NCI-H128 (cell line): ENCODE measurements around the gene EAF1.
"Not testable (repeated sequence)": the region's sequence is repeated elsewhere in the genome, so short reads cannot be mapped to it uniquely, and the experiment has no call there.

Source experiments
- DNase-seq: peaks from one replicate; lab custom pipeline; 2025; ENCODE audit not compliant: unreplicated experiment; lab: John Stamatoyannopoulos, UW

The EAF1 gene

DNA sequence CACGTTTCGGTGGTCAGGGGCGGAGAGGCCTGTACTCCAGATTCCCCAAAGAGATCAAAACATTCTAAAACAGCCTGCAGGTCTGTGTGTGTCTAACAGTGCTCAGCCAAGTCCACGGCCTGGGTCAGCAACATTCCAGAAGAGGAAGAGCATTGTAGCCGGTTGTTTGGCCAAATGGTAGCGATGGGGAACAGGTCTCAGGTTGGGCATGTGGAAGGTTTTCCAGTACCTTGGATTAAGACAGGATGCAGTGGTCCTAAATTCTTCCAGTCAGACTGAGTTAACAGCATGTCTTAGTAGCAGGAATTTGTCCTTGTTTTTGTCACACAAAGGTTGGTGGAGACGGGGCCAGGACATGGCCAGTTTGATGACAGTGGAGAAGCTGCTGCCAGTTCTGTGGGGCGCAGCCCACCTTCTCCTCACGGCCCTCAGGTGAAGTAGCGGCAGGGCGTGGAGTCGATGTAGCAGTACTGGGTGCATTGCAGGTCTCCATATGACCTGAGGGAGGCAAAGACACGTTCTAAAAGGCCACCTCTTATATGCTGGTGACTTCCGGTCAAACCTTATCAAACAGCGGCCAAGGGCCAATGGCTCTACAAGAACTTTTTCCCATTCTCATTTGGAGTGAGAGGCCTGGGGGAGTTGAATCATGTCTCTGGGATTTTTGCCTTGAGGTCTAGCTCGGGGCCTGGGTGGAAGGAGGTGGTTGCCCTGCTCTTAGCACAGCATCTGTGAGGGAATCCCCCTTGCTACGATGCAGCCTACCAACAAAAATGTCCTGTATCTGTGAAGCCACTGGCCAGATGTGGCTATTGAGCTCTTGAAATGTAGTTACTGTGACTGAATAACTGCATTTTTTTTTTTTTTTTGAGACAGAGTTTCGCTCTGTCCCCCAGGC is 24.1 kb downstream of the EAF1 start:
- no peak for DNase-seq

GRCh38 chr3:15452156-15452555 is 24.8 kb downstream of the EAF1 start:
- no peak for DNase-seq

DNA sequence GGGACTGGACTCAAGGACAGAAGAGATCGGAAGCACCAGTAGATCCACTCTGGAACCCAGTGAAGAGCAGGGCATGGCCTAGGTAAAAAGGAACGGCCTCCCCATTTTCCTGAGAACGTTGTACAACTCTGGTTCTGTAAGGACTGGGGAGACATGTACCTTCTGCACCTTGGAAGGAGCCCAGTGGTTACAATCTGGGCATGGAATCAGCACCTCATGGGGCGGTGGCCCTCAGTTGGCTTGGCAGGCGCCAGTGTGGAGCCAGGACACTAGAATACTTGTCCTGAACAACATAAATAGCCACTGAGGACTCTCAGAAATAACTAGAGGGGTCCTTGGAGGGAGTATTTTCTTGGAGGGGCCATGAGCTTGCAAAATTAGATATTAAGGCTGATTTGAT is 25.6 kb downstream of the EAF1 start:
- DNase-seq: no peak

- no peak for DNase-seq
Observed at GRCh38 chr3:15453501-15453900, 26.1 kb downstream of the EAF1 start.

- no peak for DNase-seq
Observed at GRCh38 chr3:15453991-15454625, 26.7 kb downstream of the EAF1 start.

GRCh38 chr3:15454965-15455364 is 27.6 kb downstream of the EAF1 start:
- no peak for DNase-seq

- DNase-seq: no peak
Observed at GRCh38 chr3:15455756-15456155, 28.4 kb downstream of the EAF1 start.

DNA sequence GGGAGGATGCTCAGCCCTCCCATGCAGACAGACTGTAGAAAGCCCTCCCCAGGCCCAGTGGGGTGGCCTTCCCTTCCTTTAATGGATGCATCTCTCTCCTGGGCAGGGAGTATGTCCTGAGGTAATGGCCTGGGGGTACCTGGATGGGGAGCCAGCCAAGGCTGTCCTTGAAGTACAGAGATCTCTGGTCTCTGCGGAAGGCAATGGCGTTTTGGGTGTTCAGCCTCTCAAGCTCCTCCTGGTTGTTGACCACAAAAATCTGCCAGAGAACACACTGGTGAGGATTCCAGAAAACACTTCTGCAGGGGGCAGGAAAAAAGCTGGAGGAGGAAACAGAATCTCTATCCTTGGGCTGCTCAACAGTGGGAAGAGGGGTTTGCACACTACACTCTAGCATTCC is 28.9 kb downstream of the EAF1 start:
- no peak for DNase-seq

DNA sequence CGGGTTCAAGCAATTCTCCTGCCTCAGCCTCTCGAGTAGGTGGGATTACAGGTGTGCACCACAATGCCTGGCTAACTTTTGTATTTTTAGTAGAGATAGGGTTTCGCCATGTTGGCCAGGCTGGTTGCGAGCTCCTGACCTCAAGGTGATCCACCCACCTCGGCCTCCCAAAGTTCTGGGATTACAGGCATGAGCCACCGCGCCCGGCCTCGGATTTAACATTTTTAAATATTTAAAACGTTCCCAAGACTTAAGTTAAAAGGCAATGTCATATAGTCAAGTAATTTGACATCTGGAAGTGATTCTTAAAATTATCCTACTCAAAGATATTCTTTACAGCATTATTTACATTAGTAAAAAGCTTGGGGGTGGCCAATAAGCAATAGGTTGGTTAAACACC is 29.5 kb downstream of the EAF1 start:
- not testable (repeated sequence) for DNase-seq

DNA sequence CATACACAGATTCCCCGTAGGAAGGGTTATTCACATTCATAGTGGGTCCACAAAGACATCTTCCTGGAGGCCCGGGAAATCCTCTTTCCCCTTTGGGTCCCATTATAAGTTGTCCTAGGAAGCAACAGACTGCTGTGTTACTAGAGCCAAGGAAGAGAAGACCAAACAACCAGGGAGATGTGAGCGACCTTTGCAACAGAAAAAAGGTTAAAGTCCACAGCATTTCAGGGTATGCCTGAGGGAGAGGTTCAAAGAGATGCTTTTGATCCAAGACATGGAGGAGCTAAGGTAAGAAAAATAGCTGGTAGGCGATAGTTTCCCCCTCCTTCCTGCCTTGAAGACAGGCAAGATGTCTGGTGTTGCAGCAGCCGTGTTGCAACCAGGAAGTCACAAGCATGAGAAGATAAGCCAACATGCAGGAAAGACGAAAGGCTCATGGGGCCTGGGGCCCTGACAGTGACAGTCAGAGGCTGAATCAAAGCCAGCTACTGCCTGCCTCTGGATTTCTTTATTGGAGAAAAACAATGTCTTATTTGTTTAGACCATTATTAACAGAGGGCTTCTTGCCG is 30.9 kb downstream of the EAF1 start:
- no peak for DNase-seq

GRCh38 chr3:15460891-15461531 is 33.6 kb downstream of the EAF1 start:
- DNase-seq: no peak

- no peak for DNase-seq
Observed at GRCh38 chr3:15462451-15462850, 35.1 kb downstream of the EAF1 start.

DNA sequence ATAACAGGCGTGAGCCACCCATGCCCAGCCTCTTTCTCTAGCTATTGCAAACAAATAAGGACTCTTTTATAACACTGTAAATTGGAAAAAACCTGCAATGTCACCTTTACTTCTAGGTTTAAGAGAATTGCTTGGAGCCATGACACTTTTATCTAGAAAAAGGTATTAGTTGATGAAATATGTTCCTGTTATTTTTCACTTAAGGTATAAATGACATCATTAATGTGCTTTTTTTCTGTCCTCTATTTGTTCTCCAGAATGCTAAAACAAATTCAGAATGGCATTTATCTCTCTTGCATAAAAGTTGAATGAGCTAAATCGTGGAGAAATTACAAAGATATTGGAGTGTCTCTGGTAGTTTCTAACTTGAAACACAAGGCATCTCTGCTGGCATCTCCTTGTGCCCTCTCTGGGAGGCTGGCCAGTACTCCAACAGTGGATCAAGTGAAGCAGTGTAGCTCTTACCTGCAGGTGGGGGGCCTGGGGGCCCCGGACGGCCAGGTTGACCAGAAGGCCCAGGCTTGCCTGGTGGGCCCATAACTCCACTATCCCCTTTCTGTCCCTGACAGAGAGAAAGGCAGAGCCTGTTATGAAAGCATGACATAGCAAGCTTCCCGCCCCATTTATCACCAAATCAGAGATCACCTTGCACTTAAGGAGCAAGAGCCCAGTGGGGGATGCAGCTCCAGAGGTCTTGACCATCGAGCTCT is 38.6 kb downstream of the EAF1 start:
- DNase-seq: no peak

DNA sequence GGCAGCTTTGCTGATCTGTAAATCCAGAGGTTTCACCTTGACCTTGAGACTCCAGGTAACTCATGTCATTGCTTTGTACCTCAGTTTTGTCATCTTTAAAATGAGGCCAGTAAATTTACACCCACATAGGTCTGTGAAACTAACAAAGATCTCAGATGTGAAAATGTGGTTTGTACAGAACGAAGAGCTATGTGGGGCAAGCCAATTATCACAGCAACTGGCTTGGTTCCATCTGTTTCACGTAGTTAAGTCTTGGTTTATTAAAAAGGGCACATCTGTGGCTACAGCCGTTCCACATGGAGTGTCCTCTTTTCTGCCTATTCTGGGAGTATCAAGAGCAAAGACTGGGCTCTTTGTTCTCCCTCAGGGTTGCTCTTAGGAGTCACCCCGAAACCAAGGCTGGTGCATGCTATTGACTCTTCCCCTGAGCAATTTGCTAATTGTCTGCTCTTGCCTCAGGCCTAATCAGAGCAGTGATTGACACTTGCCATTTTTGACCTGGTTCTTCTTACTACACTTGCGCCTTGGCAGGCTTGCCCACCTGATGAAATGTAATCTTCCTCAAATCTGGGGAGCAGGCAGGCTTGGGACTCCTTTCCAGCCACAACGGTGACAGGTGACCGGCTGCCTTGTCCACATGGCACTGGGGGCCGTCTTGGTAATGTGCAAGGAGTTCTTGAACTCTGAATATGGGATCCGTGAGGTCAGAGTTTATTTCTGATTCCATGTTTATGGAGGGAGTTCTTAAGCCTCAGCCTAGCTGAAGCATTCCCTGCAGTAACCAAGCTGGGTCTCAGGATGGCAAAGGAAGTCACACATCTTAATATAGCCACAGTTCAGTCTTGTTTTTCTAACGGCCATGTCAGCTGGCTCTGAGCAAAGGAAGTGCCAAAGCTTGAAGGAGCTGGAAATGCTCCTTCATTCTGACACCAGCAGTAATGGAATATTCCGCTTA is 40.1 kb downstream of the EAF1 start:
- DNase-seq: no peak

GRCh38 chr3:15470261-15470660 is 42.9 kb downstream of the EAF1 start:
- no peak for DNase-seq

DNA sequence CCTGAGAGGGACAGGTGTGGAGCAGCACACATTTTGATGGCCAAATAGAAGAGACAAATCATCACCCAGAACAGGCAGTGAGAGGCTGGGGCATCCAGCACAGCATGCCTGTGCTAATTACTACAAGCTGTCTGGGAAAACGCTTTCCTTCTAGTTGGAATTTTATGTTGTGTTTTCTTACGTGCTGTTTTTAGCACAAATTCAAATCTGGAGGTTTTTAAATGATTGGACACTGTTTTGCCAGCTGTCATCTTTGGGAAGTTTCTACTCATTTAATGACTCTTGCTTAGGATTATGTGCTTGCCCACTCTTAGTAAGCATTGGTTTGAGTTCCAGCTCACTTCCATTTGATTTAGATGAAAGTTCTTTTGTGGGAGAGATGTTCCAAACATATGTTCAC is 43.5 kb downstream of the EAF1 start:
- no peak for DNase-seq

DNA sequence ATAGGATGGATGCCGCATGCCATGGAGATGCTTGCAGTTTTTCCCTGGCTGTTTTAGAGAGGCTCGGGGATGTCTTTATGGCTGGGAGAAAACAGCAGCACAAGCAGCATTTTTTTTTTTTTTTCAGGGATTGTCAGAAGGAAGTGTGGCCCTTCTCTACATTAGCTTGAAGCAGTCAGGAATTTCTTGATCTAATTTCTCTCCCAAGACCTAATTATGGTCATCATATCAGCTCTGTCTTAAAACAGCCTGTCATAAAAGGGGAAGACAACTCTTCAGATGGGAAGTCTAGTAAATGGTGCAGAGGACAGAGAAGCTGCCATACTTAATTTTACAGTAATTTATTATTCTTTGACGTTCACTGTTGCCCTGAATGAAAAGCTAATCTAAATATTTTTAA is 44.5 kb downstream of the EAF1 start:
- no peak for DNase-seq

DNA sequence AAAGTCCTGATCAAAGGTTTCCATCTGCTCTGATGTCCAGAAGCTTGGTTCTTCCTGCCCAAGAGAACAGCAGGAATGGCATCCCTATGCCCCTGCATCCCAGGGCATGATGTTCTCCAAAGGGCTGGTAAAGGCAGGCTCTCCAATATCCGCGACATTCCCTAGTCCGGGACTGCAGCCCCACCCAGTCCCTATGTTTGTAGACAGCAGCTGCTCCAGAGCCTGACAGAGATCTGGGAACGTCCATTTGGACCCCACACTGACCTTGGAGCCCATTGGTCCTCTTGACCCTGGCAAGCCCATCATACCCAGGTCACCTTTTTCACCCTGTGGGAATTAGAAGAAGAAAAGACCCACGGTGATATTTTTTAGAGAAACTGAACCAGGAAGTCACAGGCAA is 47.8 kb downstream of the EAF1 start:
- no peak for DNase-seq

GRCh38 chr3:15476378-15476777 is 49.0 kb downstream of the EAF1 start:
- DNase-seq: no peak
